ENCODE data around the gene ZNF474. TPM values are rescaled to one million over a fixed set of nuclear protein-coding genes. Genes with fewer than 3 reads are reported as not detected.

ZNF474 gene
- total RNA-seq, 1 experiment from 2014 or later, result 0.22 TPM

GRCh38 chr5:122152266-122152900, 23.0 kb downstream of the ZNF474 start:
- DNase-seq (ENCODE audit: extremely low read depth, low read depth), result no peak

- no peak for DNase-seq (ENCODE audit: extremely low read depth, low read depth)
These were observed 23.9 kb downstream of the ZNF474 start for GRCh38 chr5:122153230-122153629.

GRCh38 chr5:122153774-122154173, 24.4 kb downstream of the ZNF474 start:
- no peak for DNase-seq (ENCODE audit: extremely low read depth, low read depth)

- no peak for DNase-seq (ENCODE audit: extremely low read depth, low read depth)
These were observed 25.1 kb downstream of the ZNF474 start for GRCh38 chr5:122154491-122154890.

- DNase-seq (ENCODE audit: extremely low read depth, low read depth), result no peak
These were observed 25.6 kb downstream of the ZNF474 start for GRCh38 chr5:122154910-122155309.

- DNase-seq (ENCODE audit: extremely low read depth, low read depth), result no peak
These were observed 26.2 kb downstream of the ZNF474 start for GRCh38 chr5:122155546-122155945.

GRCh38 chr5:122156724-122157325, 27.5 kb downstream of the ZNF474 start:
- peak; percentile 15 for DNase-seq (ENCODE audit: extremely low read depth, low read depth)

- DNase-seq (ENCODE audit: extremely low read depth, low read depth), result no peak
These were observed 32.8 kb downstream of the ZNF474 start for GRCh38 chr5:122162100-122162638.

GRCh38 chr5:122163121-122164069, 34.0 kb downstream of the ZNF474 start:
- DNase-seq (ENCODE audit: extremely low read depth, low read depth), result no peak

GRCh38 chr5:122164070-122164435, 34.7 kb downstream of the ZNF474 start:
- no peak for DNase-seq (ENCODE audit: extremely low read depth, low read depth)

- DNase-seq (ENCODE audit: extremely low read depth, low read depth), result no peak
These were observed 35.6 kb downstream of the ZNF474 start for GRCh38 chr5:122164831-122165558.

- no peak for DNase-seq (ENCODE audit: extremely low read depth, low read depth)
These were observed 36.3 kb downstream of the ZNF474 start for GRCh38 chr5:122165559-122166078.

- no peak for DNase-seq (ENCODE audit: extremely low read depth, low read depth)
These were observed 40.2 kb downstream of the ZNF474 start for GRCh38 chr5:122169350-122170103.

GRCh38 chr5:122170620-122171019, 41.3 kb downstream of the ZNF474 start:
- DNase-seq (ENCODE audit: extremely low read depth, low read depth), result no peak

- DNase-seq (ENCODE audit: extremely low read depth, low read depth), result no peak
These were observed 42.9 kb downstream of the ZNF474 start for GRCh38 chr5:122172207-122172606.

- no peak for DNase-seq (ENCODE audit: extremely low read depth, low read depth)
These were observed 44.4 kb downstream of the ZNF474 start for GRCh38 chr5:122173474-122174415.

- no peak for DNase-seq (ENCODE audit: extremely low read depth, low read depth)
These were observed 45.7 kb downstream of the ZNF474 start for GRCh38 chr5:122175091-122175490.

GRCh38 chr5:122175852-122176251, 46.5 kb downstream of the ZNF474 start:
- DNase-seq (ENCODE audit: extremely low read depth, low read depth), result no peak

- DNase-seq (ENCODE audit: extremely low read depth, low read depth), result no peak
These were observed 47.8 kb downstream of the ZNF474 start for GRCh38 chr5:122177161-122177560.

Measured in NCI-H460 (cell line).